Activated CD4-positive, alpha-beta memory T cell treated with anti-CD3 and anti-CD28 coated beads for 36 hours (primary cell): Measurements from ENCODE around the gene APOL1. TPM values are rescaled to one million over a fixed set of nuclear protein-coding genes. Genes with fewer than 3 reads are reported as not detected.

ENCODE experiments used
- CTCF ChIA-PET: fragments of 350-600 bp; sonication (Branson Sonifier 250); formaldehyde crosslinking; loops from one replicate; lab custom pipeline; 2021; ENCODE audit warnings: antibody characterized with exemption, inconsistent platforms; lab: Charles Lee
- POLR2A ChIA-PET: fragments of 350-600 bp; sonication (Branson Sonifier 250); formaldehyde crosslinking; loops from one replicate; lab custom pipeline; 2021; ENCODE audit warnings: antibody characterized with exemption; lab: Charles Lee
- DNase-seq: peaks from one replicate; pipeline ENCODE4 v3.0.0-alpha.2; 2020
- H3K27ac Mint-ChIP-seq: one replicate; pipeline ENCODE4 v1.8.0; 2021; ENCODE audit warnings: mixed read lengths
- H3K27me3 Mint-ChIP-seq: one replicate; pipeline ENCODE4 v1.8.0; 2021; ENCODE audit warnings: mixed read lengths
- H3K36me3 Mint-ChIP-seq: one replicate; pipeline ENCODE4 v1.8.0; 2021; ENCODE audit warnings: mixed read lengths
- H3K4me1 Mint-ChIP-seq: one replicate; pipeline ENCODE4 v1.8.0; 2021; ENCODE audit warnings: low read depth, mixed read lengths
- H3K4me3 Mint-ChIP-seq: one replicate; pipeline ENCODE4 v1.8.0; 2021; ENCODE audit warnings: mild to moderate bottlenecking, mixed read lengths
- H3K9me3 Mint-ChIP-seq: one replicate; pipeline ENCODE4 v1.8.0; 2021; ENCODE audit warnings: mixed read lengths
- intact Hi-C: fragments of 100-400 bp; cut with micrococcal nuclease; formaldehyde crosslinking; loops from one replicate; pipeline ENCODE4 v1.15.1; 2023
- total RNA-seq, 2 experiments: library from RNA; stranded (reverse); gene quantifications; one replicate each; pipeline ENCODE4 v1.2.3, GENCODE V29; 2021

APOL1 gene
- total RNA-seq, 2 experiments from 2014 or later, result 44.7 to 46.3 TPM

DNA sequence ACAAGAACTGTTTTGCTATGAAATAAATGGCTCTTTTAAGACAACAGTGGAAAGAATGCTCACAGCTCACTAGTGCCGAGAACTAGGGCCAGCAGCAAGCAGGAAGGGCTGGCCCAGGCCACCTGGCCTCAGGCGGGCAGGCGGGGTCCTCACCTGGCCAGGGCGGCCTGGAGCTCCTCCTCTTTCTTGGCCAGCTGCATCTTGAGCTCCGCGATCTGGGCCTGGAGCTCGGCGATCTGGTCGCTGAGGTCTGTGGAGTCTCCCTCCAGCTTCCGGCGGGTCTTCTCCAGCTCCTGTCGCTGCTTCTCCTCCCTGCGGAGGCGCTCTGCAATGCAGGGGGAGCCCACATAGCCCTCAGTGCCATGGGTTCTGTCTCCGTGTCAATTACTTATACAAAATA is 43.8 kb downstream of the APOL1 start:
- Mint-ChIP-seq H3K27me3 (no peaks in the 10 kb centered on the region), H3K4me1 (peaks cover 26% of the 10 kb centered on the region), H3K36me3 (peaks cover 82% of the 10 kb centered on the region), H3K27ac (peak overlapping the region; percentile 69), H3K9me3 (no peaks in the 10 kb centered on the region), H3K4me3 (no peak overlapping the region)
- ChIA-PET POLR2A (interaction anchor here (0.9 kb wide), 1 partner anchor 10 kb away, joined by 3 read pairs; no protein-coding TSS in a partner anchor), CTCF (interaction anchor here (0.7 to 2.5 kb wide), 3 partner anchors 8 to 174 kb away, joined by 3 to 16 read pairs (median 3); no protein-coding TSS in a partner anchor)
- DNase-seq, result no peak
- intact Hi-C loops, result no loop called here

DNA sequence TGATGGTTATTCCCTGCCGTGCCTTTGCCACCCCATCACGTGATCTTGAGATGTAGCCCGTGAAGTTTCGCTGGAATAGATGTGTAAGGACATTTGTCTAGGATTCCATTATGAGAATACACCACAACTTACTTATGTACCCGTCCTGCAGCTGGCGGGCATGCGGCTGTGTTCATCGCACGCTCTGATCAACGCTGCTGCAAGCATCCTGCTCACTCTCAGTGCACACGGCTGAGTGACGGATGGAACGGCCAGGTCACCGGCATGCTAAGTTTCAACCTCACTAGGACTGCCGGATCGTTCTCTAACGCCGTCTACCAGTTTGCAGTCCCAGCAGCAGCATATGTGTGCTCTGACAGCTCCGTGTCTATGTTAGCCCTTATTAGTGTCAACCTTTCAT is 44.6 kb downstream of the APOL1 start:
- Mint-ChIP-seq H3K4me1 (peaks cover 20% of the 10 kb centered on the region), H3K36me3 (peaks cover 76% of the 10 kb centered on the region), H3K27me3 (no peaks in the 10 kb centered on the region), H3K9me3 (no peaks in the 10 kb centered on the region), H3K4me3 (no peak overlapping the region), H3K27ac (peak overlapping the region; percentile 13)
- ChIA-PET POLR2A (interaction anchor here (0.9 kb wide), 1 partner anchor 11 kb away, joined by 3 read pairs; no protein-coding TSS in a partner anchor), CTCF (interaction anchor here (1.6 to 6.3 kb wide), 3 partner anchors 10 to 172 kb away, joined by 5 to 142 read pairs (median 57); no protein-coding TSS in a partner anchor)
- DNase-seq, result no peak
- intact Hi-C loops, result no loop called here

DNA sequence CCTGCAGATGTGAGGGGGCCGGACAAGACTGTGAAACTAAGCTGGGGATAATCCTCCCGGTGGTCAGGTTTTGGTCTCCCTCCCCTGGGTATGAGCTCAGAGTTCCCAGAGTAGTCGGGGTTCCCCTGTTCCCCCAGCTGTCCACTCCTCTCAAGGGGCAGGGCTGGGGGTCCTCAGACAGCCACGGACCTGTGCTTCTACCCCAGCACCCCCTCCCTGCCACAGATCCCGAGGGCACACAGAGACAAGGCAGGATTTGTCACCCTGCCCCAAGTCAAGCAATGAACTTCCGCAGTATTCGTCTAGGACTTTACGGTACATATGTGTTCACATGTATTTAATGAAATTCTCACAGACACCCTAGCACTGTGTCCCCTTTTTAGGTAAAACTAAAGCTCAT is 45.2 kb downstream of the APOL1 start:
- no peak overlapping the region for H3K4me3 Mint-ChIP-seq

DNA sequence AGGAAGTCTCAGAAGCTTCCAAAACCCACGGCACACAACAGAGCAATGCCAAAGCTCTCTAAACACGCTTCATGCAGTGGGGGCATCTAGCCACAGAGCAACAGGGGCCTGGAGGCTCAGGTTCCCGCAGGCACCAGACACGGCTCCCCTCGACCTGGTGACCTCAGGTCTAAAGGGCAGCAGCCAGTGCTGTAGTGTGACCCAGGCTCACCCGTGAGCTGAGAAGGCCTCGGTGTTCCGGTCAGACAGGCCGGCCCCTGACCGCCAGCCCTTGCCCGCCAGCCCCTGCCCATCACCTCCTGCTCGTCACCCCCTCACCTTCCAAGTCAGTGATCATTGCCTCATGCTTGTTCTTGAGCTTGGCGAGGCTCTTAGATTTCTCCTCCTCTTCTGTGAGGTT is 45.7 kb downstream of the APOL1 start:
- H3K27me3 Mint-ChIP-seq, result no peaks in the 10 kb centered on the region
- no peak for DNase-seq
- intact Hi-C loops, result no loop called here
- no peak overlapping the region for H3K4me3 Mint-ChIP-seq
- H3K9me3 Mint-ChIP-seq, result no peaks in the 10 kb centered on the region
- H3K36me3 Mint-ChIP-seq, result peaks cover 71% of the 10 kb centered on the region
- H3K27ac Mint-ChIP-seq, result no peak overlapping the region
- CTCF ChIA-PET, result interaction anchor here (0.7 to 6.3 kb wide), 7 partner anchors 11 to 189 kb away, joined by 3 to 142 read pairs (median 5); no protein-coding TSS in a partner anchor
- peaks cover 19% of the 10 kb centered on the region for H3K4me1 Mint-ChIP-seq
- POLR2A ChIA-PET, result interaction anchor here (0.7 to 1.0 kb wide), 2 partner anchors 88 to 208 kb away, joined by 3 read pairs; partner anchors contain the start of gene FOXRED2

More for the DNA sequence above, 45.2 kb downstream of the APOL1 start:
- H3K9me3 Mint-ChIP-seq, result no peaks in the 10 kb centered on the region
- H3K36me3 Mint-ChIP-seq, result peaks cover 74% of the 10 kb centered on the region
- ChIA-PET POLR2A (interaction anchor here (1.0 kb wide), 1 partner anchor 209 kb away, joined by 3 read pairs; the partner anchor contains the start of gene FOXRED2), CTCF (interaction anchor here (0.7 to 6.3 kb wide), 4 partner anchors 11 to 172 kb away, joined by 3 to 142 read pairs (median 31); no protein-coding TSS in a partner anchor)
- no peaks in the 10 kb centered on the region for H3K27me3 Mint-ChIP-seq
- H3K4me1 Mint-ChIP-seq, result peaks cover 19% of the 10 kb centered on the region
- no peak overlapping the region for H3K27ac Mint-ChIP-seq
- intact Hi-C loops, result no loop called here
- no peak for DNase-seq

DNA sequence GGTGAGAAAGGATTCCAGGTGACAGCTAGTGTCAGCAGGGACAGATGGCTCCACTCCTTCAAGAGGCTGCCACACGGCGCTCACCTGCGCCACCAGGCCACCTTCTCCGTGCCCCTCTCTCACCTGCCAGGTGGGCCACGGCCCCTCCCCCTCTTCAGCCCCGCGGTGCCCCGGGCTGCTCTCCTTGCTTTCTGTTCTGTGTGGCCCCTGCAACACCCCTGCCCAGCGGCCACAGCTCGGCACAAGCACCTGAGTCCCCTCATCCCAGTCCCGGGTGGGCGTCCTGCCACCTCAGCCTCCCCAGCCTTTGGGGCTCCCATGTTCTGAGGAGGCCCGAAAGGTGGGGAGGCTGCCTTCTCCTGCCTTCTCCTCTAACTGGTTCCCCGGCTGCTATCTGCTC is 46.4 kb downstream of the APOL1 start:
- intact Hi-C loops, result no loop called here
- Mint-ChIP-seq H3K27ac (peak overlapping the region; percentile 33), H3K9me3 (no peaks in the 10 kb centered on the region), H3K27me3 (no peaks in the 10 kb centered on the region), H3K4me1 (peaks cover 16% of the 10 kb centered on the region), H3K36me3 (peaks cover 71% of the 10 kb centered on the region), H3K4me3 (no peak overlapping the region)
- DNase-seq, result no peak
- CTCF ChIA-PET, result interaction anchor here (0.9 to 6.3 kb wide), 8 partner anchors 12 to 188 kb away, joined by 3 to 142 read pairs (median 4); partner anchors contain the start of gene APOL2
- POLR2A ChIA-PET, result interaction anchor here (0.7 to 1.0 kb wide), 2 partner anchors 87 to 208 kb away, joined by 3 read pairs; partner anchors contain the start of gene FOXRED2

DNA sequence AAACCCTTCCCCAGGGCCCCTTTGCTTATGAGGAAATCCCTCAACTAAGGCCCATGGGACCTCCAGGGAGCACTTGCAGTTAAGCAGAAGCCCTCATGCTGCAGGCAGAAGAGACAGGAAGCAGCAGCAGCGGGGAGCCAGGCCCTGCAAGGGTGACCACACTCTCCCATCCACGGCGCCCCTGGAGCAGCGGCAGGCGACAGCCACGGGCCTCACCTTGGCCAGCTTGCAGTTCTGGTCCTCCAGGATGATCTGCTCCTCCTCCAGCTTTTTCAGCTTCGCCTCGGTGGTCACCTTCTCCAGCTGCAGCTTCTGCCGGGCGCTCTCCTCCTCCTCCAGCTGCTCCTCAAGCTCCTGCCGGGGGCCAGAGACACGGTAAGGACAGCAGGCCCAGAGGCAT is 47.0 kb downstream of the APOL1 start:
- Mint-ChIP-seq H3K36me3 (peaks cover 72% of the 10 kb centered on the region), H3K4me3 (no peak overlapping the region), H3K4me1 (peaks cover 14% of the 10 kb centered on the region), H3K27me3 (no peaks in the 10 kb centered on the region), H3K9me3 (no peaks in the 10 kb centered on the region), H3K27ac (peak overlapping the region; percentile 28)
- POLR2A ChIA-PET, result no interaction called here
- CTCF ChIA-PET, result interaction anchor here (0.9 to 6.3 kb wide), 10 partner anchors 12 to 187 kb away, joined by 3 to 142 read pairs (median 10); partner anchors contain the start of gene APOL2
- DNase-seq, result no peak
- intact Hi-C loops, result no loop called here

DNA sequence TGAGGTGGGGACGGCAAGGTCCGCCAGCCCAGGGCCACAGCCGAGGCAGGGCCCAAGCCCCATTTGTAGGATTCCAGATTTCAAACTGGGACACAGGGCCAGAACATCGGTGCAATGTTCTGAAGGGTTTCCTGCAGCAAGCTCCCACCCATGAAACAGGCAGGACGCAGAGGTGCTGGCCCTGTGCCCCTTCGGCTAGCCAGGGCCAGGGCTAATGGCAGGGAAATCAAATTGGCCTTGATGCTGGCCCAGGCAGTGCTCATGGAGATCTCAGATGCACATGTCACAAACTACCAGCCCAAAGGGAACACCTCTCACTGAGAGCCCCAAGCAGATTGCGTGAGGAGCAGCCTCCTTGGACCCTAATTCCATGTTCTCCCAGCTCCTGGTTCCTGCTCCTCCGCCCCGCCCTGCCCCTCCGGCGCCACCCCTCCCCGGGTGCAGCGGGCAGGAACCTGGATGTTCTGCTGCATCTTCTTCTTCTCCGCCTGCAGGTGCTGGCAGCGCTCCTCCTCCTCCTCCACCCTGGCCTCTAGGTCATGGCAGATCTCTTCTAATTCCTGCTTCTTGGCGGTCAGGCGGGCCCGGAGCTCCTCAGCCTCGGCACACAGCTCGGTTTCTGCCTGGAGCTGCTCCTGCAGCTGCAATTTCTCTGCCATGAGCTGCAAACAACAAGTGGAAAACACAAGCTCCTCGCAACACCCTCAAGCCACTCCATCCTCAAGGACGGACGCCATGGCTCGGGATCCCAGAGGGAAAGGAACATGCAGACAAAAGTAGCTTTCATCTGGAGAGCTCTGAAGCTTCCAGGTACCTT is 47.7 kb downstream of the APOL1 start:
- POLR2A ChIA-PET, result interaction anchor here (1.2 kb wide), 1 partner anchor 170 kb away, joined by 3 read pairs; no protein-coding TSS in a partner anchor
- intact Hi-C loops, result loop anchor here (1.0 kb wide), 1 partner anchor 170 kb away; no protein-coding TSS in a partner anchor

DNA sequence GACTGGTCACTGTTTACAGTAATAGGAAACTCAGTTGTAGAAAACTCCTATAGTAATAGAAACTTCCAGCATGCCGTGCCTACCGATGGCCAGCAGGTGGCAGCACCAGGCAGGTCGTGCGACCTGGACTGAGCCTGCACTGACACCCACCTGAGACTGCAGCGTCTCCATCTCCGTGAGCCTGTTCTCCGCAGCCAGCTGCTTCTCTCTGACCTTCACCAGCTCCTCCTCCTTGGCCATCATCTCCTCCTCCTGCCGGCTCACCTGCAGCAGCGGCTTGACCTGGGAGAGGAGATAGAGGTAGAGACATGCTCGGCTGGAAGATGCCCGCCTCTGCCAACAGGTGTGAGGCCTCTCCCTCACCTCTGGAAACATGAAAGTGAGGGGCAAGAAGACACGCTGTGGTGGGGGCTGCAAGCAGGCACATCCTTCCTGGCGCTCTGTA is 48.5 kb downstream of the APOL1 start:
- intact Hi-C loops, result loop anchor here (1.0 kb wide), 1 partner anchor 169 kb away; no protein-coding TSS in a partner anchor
- peaks cover 8% of the 10 kb centered on the region for H3K4me1 Mint-ChIP-seq
- H3K4me3 Mint-ChIP-seq, result no peak overlapping the region
- no peaks in the 10 kb centered on the region for H3K27me3 Mint-ChIP-seq
- H3K27ac Mint-ChIP-seq, result peak overlapping the region; percentile 67
- POLR2A ChIA-PET, result interaction anchor here (1.2 kb wide), 1 partner anchor 169 kb away, joined by 3 read pairs; no protein-coding TSS in a partner anchor
- H3K36me3 Mint-ChIP-seq, result peaks cover 72% of the 10 kb centered on the region
- no peaks in the 10 kb centered on the region for H3K9me3 Mint-ChIP-seq
- CTCF ChIA-PET, result interaction anchor here (0.7 to 6.3 kb wide), 41 partner anchors 8 to 192 kb away, joined by 3 to 142 read pairs (median 5); partner anchors contain the start of genes APOL1 and MYH9
- DNase-seq, result peak; percentile 88

More for the DNA sequence above, 47.7 kb downstream of the APOL1 start:
- H3K36me3 Mint-ChIP-seq, result peaks cover 73% of the 10 kb centered on the region
- H3K4me3 Mint-ChIP-seq, result peak overlapping the region; percentile 3
- H3K4me1 Mint-ChIP-seq, result peaks cover 12% of the 10 kb centered on the region
- no peak for DNase-seq
- CTCF ChIA-PET, result interaction anchor here (0.8 to 6.3 kb wide), 39 partner anchors 9 to 193 kb away, joined by 3 to 142 read pairs (median 4); partner anchors contain the start of genes APOL1 and MYH9
- H3K27me3 Mint-ChIP-seq, result no peaks in the 10 kb centered on the region
- no peaks in the 10 kb centered on the region for H3K9me3 Mint-ChIP-seq
- peak overlapping the region; percentile 67 for H3K27ac Mint-ChIP-seq

DNA sequence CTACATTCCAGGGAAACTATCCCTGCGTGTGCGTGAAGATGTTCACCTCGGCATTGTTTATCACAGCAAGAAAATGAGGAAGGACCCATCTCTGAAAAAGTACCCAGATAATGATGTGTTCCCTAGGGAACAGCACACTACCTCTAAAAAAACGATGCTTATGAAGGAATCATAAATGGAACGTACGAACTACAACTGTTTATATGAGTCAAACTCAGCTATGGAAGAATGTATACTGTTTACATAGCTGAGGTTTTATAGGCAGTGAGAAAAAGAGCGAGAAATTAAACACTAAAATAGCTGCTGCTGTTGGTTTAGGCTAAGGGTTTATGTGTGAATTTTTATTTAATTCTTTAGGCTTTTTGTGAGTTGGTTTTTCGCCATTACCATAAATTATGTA is 48.9 kb downstream of the APOL1 start:
- intact Hi-C loops, result loop anchor here (1.0 kb wide), 1 partner anchor 168 kb away; no protein-coding TSS in a partner anchor
- Mint-ChIP-seq H3K4me3 (no peak overlapping the region), H3K27ac (peak overlapping the region; percentile 67), H3K9me3 (no peaks in the 10 kb centered on the region), H3K4me1 (peaks cover 8% of the 10 kb centered on the region), H3K36me3 (peaks cover 73% of the 10 kb centered on the region), H3K27me3 (no peaks in the 10 kb centered on the region)
- DNase-seq, result no peak
- ChIA-PET POLR2A (no interaction called here), CTCF (interaction anchor here (0.7 to 6.3 kb wide), 30 partner anchors 9 to 211 kb away, joined by 3 to 142 read pairs (median 8); partner anchors contain the start of genes APOL1 and MYH9)

DNA sequence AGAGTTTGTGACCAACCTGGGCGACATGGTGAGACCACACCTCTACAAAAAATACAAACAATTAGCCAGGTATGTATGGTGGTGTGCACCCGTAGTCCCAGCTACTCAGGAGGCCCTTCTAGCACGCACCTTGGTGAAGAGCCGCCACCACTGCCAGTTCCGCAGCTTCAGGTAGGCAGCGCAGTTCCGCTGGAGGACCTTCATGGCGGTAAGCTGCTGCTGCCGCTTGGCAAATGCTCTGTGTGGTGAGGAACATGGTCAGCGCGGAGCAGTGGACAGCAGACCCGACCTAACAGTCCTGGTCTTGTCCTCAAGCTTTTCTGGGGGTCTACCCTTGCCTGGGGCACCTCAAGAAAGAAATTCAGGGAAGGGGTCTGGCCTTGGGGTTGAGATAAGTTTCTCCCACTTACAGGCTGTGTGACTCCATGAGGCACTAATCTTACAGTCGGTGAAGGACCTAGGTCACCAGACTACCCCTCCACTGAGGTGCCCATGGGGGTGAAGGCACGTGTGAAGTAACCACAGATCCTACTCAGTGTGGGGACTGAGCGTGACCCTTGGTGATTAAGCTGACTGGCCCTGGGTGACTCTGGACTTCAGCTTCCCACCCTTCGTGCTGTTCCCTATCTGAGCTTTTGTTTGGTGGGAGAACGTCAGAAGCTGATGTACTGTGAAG is 49.6 kb downstream of the APOL1 start:
- H3K4me3 Mint-ChIP-seq, result no peak overlapping the region

DNA sequence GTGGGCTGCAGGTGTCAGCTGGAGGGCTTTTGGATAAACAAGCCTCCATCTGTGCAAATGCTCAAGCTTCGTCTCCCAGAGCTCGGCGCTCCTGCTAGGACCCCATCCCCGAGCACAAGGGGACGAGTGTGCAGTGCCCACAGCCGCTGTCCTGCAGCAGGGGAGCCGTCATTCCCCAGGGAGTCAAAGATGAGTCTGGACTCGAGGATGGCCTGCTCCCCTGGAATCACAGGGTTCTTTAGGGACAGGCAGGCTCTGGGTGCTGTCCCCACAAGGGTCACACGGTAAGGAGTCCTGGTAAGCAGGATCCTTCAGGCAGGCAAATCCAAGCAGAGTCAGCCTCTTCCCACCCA is 50.2 kb downstream of the APOL1 start:
- no peaks in the 10 kb centered on the region for H3K9me3 Mint-ChIP-seq
- CTCF ChIA-PET, result interaction anchor here (1.1 to 6.3 kb wide), 7 partner anchors 11 to 209 kb away, joined by 3 to 142 read pairs (median 25); no protein-coding TSS in a partner anchor
- H3K4me1 Mint-ChIP-seq, result peaks cover 8% of the 10 kb centered on the region
- peaks cover 71% of the 10 kb centered on the region for H3K36me3 Mint-ChIP-seq
- H3K4me3 Mint-ChIP-seq, result no peak overlapping the region
- peak overlapping the region; percentile 33 for H3K27ac Mint-ChIP-seq
- H3K27me3 Mint-ChIP-seq, result no peaks in the 10 kb centered on the region
- intact Hi-C loops, result no loop called here
- DNase-seq, result no peak
- POLR2A ChIA-PET, result no interaction called here

More for the DNA sequence above, 49.6 kb downstream of the APOL1 start:
- Mint-ChIP-seq H3K36me3 (peaks cover 72% of the 10 kb centered on the region), H3K27me3 (no peaks in the 10 kb centered on the region), H3K9me3 (no peaks in the 10 kb centered on the region), H3K4me1 (peaks cover 8% of the 10 kb centered on the region), H3K27ac (peak overlapping the region; percentile 33)
- CTCF ChIA-PET, result interaction anchor here (0.8 to 6.3 kb wide), 22 partner anchors 9 to 210 kb away, joined by 3 to 142 read pairs (median 10); partner anchors contain the start of gene MYH9
- DNase-seq, result no peak
- POLR2A ChIA-PET, result no interaction called here
- intact Hi-C loops, result no loop called here
